ENCODE results near the gene ACTA1.

- TF ChIP-seq, protein P1, sequence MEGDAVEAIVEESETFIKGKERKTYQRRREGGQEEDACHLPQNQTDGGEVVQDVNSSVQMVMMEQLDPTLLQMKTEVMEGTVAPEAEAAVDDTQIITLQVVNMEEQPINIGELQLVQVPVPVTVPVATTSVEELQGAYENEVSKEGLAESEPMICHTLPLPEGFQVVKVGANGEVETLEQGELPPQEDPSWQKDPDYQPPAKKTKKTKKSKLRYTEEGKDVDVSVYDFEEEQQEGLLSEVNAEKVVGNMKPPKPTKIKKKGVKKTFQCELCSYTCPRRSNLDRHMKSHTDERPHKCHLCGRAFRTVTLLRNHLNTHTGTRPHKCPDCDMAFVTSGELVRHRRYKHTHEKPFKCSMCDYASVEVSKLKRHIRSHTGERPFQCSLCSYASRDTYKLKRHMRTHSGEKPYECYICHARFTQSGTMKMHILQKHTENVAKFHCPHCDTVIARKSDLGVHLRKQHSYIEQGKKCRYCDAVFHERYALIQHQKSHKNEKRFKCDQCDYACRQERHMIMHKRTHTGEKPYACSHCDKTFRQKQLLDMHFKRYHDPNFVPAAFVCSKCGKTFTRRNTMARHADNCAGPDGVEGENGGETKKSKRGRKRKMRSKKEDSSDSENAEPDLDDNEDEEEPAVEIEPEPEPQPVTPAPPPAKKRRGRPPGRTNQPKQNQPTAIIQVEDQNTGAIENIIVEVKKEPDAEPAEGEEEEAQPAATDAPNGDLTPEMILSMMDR (IDR thresholded peaks at IDR 0.05; ENCODE audit: insufficient read depth, low read depth, low read length): no peak
- no peak for TF ChIP-seq EZH2 (IDR thresholded peaks at IDR 0.05; ENCODE audit: insufficient read depth, low read length)
These were observed 5.6 kb downstream of the ACTA1 start for GRCh38 chr1:229428256-229428655.

Measured in astrocyte (in vitro differentiated cells and primary cell).